Fibroblast of upper back skin (primary cell): ENCODE data around the gene YPEL2.

Source experiments
- DNase-seq: peaks from one replicate; pipeline ENCODE4 v3.0.0-alpha.2; 2013

YPEL2 gene

DNA sequence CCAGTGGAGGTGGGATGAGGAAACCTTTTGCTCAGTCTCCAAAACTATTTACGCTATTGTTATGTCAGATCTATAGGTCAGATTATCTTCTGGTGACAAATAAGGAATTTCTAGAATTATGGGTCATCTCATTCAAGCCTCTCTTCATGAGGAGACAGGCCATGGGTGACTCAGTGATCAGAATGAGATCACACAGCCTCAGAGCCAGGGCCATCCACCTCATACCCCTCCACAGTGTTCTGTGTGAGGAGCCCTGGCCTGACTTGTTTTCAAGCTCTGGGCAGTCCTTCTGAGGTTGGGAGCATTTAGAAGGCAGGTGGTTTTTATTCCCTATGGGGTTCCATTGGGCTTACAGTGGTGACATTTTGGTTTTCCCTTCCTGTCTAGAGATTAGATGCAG lies 26.5 kb downstream of the YPEL2 start:
- DNase-seq = peak; percentile 56

DNA sequence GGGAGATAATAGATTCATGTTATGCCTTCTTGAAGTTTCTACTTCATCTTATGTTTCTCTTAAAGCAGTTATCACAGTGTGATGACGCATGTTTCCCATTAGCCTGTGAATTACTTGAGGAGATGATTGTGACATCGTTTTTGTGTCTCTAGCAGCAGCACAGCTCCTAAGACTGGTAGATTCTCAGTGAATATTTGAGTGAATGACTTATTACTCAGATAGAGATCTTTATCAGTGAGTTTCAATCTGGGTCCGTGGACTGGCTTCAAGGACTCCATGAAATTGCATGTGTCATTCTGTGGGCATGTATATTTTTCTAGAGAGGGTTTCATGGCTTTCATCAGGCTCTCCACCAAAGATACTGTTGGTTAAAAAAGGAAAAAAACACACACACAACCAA lies 29.9 kb downstream of the YPEL2 start:
- peak; percentile 94 for DNase-seq

DNA sequence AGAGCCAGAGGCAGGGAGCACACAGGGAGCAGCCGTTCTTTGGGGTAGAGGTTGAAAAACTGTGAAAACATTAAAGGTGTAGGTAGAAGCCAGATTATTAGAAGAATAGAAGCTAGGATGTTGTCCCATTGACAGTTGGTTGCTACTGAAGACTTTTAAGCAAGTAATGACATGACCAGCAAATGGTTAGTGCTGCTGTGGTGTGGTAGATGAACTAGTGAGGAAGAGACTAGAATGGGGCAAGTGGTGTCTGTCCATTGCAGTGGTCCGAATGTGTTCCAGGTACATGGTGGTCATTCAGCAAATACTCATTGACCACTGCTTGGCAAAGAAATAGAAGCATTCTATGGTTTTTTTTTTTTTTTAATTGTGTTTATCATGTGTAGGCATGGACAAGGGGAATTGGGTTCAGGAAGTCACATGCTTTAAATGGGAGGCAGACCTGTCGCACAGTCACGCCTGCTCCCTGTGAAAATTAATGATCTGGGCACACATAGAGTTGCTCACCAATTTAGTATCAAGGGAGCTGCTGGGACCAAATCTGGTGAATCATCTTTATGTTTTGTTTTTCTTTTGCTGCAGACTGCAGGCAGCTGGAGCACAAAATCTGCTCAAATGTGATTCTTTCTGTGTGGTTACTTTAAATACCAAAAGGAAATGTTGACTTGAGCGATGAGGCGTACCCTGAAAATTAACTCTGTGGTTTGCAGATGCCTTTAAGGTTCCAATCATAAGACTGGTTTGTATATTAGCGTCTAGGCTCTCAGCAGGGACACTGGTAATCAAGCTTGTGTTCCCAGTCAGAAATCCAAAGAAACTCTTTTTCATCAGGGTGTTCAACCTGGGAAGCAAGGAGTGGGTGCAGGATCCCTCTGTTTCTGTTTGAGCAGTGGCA lies 30.7 kb downstream of the YPEL2 start:
- DNase-seq = peak; percentile 92

DNA sequence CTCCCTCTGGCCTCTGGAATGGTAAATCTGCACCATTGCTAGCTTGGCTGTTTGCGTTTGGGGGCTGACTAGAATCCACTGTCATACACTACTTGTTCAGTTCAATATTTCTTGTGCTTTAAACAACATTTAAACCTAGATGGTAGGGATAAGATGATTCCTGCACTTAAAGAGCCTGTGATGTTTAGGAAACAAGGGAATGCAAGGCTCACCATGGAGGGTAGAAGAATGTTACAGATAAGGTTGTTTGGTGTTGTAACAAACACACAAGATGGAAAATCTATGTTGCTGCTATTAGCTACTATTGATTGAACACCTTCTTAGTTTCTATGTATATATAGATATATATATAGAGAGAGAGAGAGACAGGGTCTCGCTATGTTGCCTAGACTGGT lies 31.4 kb downstream of the YPEL2 start:
- DNase-seq = no peak

DNA sequence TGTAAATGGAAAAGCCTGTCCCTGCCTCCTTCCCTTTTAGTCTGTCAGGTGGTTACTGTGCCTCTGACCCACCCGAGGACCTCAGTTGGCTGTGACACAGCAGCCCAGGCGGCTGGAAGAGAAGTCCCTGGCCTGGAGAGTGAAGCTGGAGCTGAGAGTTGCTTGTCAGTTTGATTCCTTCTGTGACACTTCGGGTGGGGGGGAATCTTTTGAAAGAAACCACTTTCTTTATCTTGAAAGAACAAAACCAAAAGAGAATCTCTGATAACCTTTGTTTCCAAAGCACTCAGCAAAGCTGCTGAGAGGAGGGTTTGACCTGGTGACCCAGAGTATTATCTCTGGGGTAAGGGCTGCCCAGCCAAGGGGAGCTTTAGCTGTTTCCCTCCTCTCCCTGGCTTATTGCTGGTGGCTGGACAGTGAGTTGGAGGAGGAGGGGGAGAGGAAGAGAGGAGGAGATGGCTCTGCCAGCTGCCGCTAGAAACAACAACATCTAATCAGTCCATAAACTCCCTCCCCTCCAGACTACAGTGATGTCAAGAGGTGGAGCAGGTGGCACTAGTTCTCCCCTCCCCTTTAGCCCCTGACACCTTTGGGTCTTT lies 34.0 kb downstream of the YPEL2 start:
- no peak for DNase-seq

DNA sequence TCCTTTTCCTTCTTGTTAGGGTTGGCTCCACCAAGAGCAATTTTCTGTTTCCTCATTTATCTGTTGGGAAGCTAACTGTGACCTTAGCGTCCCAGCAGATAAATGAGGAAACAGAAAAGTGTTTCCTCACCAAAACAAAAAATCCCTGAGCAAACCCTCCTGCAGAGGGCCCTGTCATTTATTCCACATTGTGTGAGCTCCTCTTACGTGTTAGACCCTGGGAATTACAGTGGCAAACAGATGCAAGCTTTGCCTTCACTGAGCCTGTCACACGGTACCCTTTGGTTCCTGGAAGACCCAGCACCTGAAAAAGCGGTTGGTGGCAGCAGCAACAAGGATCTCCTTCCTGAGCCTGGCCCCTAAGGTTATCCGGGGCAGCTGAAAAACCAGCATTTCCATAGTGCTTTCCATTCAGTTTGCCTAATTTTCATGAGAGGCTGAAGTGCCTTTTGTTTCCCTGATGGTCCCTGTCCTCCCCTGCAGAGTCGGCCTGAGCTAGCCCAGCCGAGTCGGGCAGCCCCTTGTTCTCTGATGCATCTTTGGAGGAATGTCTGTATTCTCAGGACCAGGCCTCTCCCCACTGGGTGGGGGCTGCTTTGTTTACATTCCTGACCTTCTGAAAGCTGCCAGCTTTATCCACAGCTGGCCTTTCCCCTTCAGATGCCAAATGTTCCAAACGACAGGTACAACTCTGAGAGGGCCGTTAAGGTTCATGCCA lies 34.7 kb downstream of the YPEL2 start:
- no peak for DNase-seq

DNA sequence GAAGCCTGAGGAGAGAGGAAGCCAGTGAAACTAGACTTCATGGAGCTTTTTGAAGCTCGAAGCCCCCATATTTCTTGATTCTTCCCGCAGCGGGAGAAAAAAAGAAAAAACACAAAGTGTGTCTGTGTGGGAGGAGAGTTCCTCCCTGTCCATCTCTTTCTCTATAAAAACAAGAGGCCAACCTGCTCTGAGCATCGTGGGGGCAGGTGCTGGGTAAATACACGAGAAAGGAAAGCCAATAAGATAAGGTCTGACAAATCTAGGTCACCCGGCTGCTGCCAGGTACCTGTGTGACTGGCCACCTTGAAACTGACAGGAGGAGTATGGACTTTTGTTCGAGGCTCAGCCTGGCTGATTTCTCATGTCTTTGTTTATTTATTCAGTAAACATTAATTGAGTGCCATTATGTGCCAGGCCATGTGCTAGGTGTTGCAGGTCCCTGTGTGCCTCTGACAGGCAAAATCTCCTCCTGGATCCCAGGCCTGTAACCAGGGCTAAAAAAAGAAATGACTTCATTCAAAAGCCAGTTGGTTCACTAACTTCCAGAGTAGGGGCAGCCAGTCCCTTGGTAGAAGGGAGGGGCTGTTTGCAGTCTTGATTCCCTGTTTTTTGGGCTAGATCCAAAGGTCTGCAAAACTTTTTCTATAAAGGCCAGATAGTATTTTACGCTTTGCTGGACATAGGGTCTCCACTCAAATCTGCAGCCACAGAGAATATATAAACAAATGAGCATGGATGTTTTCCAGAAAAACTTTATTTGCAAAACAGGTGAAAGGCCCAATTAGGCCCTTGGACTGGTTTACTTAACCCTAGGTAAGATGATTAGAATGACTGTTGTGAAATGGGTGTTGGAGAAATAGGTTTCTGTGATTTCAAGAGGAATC lies 35.6 kb downstream of the YPEL2 start:
- peak; percentile 68 for DNase-seq

DNA sequence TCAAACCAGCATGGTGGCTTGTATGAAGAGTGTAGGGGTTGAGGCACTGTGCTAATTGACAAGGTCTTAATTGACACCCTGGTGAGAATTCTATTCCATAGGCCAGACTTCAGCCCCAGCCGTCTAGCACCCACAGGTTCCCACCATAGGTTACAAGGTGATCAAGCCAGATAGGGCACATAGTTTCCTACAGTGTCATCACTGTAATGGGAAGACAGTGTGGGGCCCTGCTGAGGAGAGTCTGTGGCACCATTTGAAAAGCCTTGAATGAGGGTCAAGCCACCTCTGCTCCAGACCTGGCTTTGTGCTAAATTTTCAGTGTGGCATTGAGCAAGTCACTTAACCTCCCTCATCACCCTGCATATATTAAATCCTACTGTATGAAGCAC lies 36.2 kb downstream of the YPEL2 start:
- DNase-seq = no peak

DNA sequence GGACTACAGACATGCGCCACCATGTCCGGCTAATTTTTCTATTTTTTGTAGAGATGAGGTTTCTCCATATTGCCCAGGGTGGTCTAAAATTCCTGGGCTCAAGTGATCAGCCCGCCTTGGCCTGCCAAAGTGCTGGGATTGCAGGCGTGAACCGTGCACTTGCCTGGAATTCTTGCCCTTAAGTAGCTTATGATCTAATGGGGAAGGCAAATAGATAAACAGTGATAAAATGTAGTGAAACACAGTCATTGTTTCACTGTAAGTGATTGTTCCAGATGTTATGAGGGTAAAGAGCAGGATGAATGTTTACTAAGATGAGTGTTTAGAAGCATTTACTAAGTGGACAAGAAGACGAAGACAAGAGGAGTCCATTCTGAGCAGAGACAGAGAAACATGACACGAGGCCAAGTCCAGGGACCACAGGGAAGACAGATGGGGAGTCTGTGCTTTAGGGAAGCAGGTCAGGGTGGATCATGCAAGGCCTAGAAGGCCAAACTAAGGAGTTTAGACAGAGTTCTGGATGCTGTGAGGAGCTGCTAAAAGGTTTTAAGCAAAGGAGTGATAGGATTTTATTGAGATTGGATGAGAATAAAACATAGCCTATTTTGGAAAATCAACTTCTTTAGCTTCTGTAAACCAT lies 36.9 kb downstream of the YPEL2 start:
- no peak for DNase-seq

DNA sequence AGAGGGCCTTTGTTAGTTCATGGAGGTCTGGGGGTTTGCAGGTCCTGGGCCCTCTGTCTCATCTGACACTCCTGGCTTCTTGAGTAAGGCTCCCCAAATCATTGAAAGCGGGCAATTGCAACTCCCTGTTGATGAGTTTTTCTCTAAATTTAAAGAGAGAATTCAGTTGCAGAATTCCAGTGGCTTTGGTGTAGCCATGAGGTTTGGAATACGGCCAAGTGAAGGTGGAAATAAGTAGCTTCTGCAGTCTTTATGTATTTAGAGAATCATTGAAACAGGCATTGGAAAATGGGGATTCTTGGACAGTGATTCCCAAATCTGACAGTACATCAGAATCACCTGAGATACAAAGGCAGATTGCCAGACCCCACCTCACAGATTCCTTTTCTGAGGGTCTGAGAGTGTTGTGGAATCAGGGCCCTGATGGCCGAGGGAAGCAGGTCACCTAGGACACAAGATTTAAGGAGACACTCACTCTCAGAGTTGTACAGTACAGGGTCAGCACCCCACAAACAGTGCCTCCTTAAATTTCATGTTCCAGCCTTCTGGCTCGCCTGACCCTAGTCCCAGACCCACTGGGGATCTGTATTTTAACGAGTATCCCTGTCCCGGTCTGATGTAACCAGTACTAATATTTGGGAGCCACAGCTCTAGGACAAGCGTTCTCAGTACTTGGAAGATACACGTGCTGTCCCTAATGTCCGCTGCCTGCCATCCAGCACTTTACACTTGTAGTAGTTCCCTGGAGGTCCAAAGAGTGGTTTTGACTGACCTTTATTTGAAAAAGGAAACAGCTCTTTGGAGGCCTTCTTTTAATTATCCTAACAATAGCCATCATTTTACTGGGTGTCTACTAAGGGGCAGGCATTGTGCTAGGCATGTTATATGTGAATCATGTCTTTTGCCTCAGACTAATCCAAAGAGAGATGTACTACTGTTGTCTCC lies 37.8 kb downstream of the YPEL2 start:
- peak; percentile 80 for DNase-seq

DNA sequence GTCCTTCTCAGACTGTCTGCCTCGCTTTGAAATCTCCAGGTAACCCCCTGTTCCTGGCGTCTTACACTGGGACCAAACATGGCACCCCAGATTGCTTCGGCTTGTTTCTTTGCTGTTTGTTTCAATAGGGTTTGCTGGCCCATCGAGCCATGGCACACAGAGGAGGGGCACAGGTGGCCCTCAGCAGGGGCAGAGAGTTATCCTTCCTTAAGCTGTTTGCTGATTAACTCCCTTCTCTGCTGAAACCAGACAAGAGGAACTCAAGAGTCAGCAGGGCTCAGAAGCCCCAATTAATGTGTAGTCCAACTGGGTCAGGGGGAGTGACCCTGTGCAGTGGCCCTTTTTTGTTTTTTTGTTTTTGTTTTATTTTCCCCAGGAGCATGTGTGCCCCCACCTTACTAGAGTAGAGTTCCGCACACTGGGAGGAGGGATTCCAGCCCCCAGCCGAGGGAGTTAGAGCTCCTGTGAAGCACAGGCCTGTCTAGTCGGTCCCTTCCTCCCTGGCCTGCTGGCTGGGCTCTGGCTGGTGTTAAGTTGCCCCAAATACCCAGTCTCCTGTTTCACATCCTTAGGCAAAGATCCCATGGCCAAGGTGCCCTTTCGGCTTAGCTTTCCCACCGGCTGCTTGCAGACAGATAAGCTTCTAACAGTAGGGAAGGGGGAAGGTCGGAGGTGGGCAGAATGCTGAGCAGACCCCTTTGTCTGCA lies 39.3 kb downstream of the YPEL2 start:
- DNase-seq = no peak

DNA sequence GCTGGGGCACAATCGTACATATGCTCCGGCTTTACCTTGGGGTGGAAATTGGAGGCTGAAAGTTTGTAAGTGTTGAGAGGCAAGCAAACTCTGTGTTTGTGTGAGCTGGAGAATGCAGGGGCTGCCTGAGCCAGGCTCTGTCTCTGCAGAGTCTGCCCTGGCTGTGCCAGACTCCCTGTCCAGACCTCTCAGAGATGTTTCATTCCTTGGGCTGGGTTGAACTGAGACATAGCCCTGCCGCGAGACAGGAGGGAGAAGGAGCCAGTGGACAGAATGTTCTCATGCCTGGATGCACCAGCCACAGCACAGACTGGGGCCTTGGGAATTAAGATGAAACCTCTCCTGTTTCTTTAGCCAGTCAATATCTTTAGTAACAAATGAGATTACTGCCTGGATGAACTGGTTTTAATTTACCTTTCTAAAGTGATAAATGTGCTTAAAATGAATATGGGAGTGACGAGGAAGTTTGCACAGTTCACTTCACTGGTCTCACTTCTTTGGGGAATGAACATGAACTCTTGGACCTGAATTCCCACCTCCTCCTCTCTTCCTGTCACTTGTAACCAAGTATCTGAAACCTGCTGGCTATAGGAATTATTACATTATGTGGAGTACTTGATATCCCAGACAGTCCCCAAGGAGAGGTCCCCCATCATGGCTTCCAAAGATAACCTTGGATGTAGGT lies 40.1 kb downstream of the YPEL2 start:
- DNase-seq = no peak

DNA sequence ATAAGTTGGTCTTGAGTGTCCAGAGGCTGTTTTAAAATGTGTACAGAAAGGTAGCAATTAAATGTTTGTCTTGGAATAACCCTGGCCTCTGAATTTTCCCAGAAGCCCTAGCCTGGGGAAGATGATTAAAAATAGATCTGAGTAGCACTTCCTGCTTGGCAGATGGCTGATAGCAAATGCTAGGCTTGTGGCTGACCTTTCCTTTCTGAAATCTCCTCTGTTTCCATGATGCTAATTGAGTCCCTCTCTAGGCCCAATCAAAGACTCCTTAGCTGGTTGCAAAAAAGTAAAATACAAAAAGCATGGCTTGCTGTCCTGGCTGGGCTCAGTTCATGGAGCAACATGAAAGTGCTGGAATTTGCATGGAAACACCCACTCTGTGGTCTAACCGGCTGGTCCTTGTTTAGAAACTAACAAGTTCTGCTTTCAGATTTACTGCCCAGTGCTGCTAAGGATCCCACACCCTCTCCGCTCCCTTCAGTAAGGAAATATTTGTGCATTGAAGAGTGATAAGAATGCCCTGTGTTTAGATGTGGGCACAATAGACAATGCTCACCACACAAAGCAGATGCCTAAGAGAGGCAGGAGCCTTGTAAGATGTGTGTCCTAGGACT lies 40.8 kb downstream of the YPEL2 start:
- DNase-seq = no peak

DNA sequence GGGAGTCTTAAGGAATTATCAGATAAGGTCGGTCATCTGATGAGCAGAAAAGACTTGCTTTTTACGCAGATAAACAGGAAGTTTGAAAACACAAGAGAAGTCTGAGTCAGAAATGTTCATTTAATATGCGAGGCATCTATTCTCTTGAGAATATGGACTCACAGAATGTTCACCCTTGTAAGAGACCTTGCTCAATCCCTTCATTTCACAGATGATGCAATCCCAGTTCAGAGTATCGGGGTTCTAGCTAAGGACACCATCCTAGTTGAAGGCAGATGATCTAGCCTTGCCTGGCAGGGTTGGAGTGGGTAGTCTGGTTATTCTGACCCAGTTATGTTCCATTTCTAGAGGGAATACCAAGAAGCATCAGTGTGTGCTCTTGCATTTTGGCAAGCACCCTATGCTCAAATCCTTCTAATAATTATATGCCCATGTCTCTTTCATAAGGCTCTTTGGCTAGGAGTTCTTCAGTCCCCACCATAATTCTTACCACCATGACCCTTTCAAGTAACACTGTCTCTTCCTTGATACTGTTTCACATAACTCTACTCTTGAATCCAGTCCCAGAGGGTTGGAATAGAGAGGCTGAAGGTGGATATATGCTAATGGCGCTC lies 42.5 kb downstream of the YPEL2 start:
- peak; percentile 80 for DNase-seq

DNA sequence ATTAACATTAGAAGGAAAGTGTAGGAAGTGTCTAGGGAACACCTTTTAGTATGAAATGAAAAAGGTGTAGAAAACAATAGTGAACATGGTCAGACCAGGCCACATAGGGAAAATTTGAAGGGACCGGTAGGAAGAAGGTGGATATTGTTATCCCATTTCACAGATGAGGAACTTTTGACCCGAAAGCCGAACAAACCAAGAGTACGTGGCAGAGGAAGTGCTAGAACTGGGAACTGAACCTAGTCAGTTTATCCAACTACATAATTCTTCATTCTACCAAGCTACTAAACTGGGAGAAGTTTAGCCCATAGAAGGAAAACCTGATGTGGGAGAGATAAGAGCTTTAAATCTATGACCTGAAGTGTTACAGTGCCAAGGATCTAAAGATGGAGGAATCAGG lies 43.2 kb downstream of the YPEL2 start:
- DNase-seq = no peak

DNA sequence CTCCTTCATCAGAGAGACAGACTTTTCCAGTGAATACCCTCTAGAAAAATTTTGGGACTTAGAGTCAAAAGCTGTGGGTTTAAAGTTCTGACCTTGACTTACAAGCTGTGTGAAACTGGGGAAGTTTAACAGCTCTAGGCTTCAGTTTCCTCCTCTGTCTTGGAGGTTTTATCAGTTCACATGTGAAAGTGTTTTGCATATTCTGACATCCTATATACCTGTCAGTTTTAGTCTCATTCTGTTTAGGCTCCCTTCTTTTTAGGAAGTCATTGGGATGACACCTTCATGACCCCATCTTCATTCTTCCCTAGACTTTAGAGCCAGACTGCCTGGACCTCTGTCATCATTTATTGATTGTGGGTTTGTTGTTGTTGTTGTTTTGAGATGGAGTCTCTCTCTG lies 44.4 kb downstream of the YPEL2 start:
- DNase-seq = no peak

DNA sequence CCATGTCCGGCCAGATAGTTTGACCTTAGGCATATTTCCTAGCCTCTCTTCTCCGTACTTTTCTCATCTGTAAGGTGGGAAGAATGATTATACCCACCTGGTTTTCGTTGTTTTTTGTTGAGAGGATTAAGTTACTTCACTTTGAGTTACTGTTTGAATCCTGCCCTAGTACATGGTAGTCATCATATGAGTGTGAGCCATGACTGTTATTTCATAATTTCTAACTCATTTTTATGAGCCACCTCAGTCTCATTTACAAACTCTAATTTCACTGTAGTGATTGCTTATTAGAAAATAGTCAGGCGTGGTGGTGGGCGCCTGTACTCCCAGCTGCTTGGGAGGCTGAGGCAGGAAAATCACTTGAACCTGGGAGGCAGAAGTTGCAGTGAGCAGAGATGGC lies 45.1 kb downstream of the YPEL2 start:
- no peak for DNase-seq

DNA sequence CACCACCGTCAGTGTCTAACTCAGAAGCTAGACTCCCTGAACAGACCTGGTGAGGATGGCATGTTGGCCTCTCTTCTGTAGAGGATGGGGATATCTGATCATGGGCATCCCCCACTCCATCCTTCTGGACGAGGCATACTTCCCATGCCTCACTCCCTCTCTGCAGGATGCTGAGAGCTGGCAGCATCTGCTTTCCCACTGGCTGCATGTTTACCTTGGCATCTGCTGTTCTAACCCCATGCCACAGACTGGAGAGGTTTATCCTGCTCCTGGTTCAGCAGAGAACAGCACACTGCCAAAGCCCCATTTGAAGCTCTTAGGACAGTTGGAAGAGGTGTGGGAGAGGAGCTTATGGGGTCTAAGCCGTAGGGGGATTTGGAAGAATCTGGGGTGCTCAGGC lies 46.0 kb downstream of the YPEL2 start:
- no peak for DNase-seq

DNA sequence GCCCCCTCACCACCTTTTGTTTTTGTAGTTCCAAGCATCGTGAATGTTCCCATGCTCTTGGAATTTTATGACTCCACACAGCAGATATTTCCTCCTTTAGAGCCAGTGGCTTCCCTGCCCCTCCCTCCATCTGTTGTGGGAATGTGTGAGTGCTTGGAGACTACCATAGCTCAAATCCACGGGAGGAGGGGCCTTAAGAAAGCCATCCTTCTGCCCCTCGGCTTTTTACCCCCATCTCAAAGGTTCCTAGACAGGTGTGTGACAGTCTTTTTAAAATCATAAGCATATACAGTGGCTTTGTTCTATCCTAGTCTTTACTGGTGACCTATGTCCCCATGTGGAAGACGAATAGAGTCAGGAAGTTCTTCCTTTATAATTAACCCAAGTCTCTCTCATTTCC lies 47.2 kb downstream of the YPEL2 start:
- DNase-seq = peak; percentile 88
